HepG2 (cell line): ENCODE measurements around the gene FBXL13.
"Not testable (repeated sequence)": the region's sequence is repeated elsewhere in the genome, so short reads cannot be mapped to it uniquely, and the experiment has no call there.

Experiments used
- FOXJ3 ChIP-seq: sonication (generic); formaldehyde crosslinking; IDR thresholded peaks from 2 replicates; pipeline ENCODE4 v1.4.0; 2020; ENCODE audit warnings: missing genetic modification reagents, mild to moderate bottlenecking, borderline replicate concordance
- NR1H2 ChIP-seq: sonication (generic); formaldehyde crosslinking; IDR thresholded peaks from 2 replicates; pipeline ENCODE4 v1.8.1; 2022; ENCODE audit warnings: low read depth, missing genetic modification reagents, borderline replicate concordance
- NR2F6 ChIP-seq, 2 experiments: IDR thresholded peaks; 2 replicates each; pipeline ENCODE4 v1.6.1; 2016; ENCODE audit warnings: antibody characterized with exemption in 1 of 2, mild to moderate bottlenecking in 1 of 2
- ZNF335 ChIP-seq: sonication (generic); formaldehyde crosslinking; IDR thresholded peaks from 2 replicates; pipeline ENCODE4 v1.4.0; 2020; ENCODE audit warnings: missing genetic modification reagents
- TF ChIP-seq, protein P1 (sequence below): sonication (generic); formaldehyde crosslinking; IDR thresholded peaks from 2 replicates; pipeline ENCODE4 v1.4.0; 2020; ENCODE audit warnings: mild to moderate bottlenecking, missing genetic modification reagents
- TF ChIP-seq, protein P2 (sequence below): sonication (generic); formaldehyde crosslinking; IDR thresholded peaks from 2 replicates; pipeline ENCODE4 v1.5.0; 2020; ENCODE audit warnings: mild to moderate bottlenecking, missing genetic modification reagents, moderate library complexity

DNA sequence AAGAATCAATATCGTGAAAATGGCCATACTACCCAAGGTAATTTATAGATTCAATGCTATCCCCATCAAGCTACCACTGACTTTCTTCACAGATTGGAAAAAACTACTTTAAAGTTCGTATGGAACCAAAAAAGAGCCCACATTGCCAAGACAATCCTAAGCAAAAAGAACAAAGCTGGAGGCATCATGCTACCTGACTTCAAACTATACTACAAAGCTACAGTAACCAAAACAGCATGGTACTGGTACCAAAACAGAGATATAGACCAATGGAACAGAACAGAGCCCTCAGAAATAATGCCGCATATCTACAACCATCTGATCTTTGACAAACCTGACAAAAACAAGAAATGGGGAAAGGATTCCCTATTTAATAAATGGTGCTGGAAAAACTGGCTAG is 53.7 kb downstream of the FBXL13 start:
- not testable (repeated sequence) for TF ChIP-seq NR2F6 (IDR thresholded peaks at IDR 0.05); NR2F6 (CRISPR knock-in tag; IDR thresholded peaks at IDR 0.05); ZNF335 (CRISPR knock-in tag); NR1H2 (CRISPR knock-in tag); FOXJ3
- TF ChIP-seq, protein P1, sequence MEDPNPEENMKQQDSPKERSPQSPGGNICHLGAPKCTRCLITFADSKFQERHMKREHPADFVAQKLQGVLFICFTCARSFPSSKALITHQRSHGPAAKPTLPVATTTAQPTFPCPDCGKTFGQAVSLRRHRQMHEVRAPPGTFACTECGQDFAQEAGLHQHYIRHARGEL (CRISPR knock-in tag) = not testable (repeated sequence)
- TF ChIP-seq, protein P2, sequence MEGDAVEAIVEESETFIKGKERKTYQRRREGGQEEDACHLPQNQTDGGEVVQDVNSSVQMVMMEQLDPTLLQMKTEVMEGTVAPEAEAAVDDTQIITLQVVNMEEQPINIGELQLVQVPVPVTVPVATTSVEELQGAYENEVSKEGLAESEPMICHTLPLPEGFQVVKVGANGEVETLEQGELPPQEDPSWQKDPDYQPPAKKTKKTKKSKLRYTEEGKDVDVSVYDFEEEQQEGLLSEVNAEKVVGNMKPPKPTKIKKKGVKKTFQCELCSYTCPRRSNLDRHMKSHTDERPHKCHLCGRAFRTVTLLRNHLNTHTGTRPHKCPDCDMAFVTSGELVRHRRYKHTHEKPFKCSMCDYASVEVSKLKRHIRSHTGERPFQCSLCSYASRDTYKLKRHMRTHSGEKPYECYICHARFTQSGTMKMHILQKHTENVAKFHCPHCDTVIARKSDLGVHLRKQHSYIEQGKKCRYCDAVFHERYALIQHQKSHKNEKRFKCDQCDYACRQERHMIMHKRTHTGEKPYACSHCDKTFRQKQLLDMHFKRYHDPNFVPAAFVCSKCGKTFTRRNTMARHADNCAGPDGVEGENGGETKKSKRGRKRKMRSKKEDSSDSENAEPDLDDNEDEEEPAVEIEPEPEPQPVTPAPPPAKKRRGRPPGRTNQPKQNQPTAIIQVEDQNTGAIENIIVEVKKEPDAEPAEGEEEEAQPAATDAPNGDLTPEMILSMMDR (CRISPR knock-in tag) = not testable (repeated sequence)
